D341Med (cell line): ENCODE results near the gene CRYL1.

Experiments
- DNase-seq: peaks from one replicate; pipeline ENCODE4 v3.0.0; 2012; ENCODE audit warnings: low spot score

CRYL1 gene

DNA sequence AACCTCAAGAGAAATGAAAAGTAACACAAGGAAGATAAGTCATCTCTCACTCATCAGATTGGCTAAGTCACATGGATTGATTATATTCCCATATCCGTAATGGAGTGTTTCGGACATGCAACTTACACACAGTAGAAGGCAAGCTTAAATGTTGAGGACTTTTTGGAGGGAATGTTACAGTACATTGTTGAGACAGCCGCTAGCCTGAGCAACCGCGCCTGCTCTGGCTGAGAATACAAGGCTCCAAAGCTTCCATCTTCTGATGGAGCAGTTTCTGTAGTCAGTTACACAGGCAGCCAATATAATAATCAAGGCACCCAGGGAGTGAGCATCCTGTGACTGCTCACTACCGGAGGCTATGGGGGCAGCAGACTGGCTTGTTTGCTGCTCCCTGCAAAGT lies 1.0 kb upstream of the CRYL1 start:
- no peak for DNase-seq

DNA sequence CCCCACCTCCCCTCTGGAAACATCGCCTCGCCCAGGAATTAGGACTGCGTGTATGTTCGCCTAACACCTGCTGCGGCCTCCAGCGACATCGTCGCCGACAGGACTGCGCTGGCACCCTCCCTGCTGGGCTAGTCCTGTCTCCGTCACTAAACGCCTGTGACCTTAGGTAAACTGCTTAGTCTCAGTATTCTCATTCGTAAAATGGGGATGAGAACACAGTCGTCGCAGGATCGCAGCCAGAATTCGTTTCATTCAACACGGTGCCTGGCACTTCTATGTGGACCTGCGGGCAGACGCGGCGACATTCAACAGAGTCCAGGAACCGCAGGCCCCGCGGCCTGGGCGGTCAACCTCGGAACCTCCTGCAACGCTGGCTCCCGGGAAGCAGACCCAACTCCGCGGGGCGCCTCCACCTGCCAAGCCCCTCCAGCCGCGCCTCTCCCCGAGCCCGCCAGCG lies 485 bp downstream of the CRYL1 start:
- peak; percentile 45 for DNase-seq

DNA sequence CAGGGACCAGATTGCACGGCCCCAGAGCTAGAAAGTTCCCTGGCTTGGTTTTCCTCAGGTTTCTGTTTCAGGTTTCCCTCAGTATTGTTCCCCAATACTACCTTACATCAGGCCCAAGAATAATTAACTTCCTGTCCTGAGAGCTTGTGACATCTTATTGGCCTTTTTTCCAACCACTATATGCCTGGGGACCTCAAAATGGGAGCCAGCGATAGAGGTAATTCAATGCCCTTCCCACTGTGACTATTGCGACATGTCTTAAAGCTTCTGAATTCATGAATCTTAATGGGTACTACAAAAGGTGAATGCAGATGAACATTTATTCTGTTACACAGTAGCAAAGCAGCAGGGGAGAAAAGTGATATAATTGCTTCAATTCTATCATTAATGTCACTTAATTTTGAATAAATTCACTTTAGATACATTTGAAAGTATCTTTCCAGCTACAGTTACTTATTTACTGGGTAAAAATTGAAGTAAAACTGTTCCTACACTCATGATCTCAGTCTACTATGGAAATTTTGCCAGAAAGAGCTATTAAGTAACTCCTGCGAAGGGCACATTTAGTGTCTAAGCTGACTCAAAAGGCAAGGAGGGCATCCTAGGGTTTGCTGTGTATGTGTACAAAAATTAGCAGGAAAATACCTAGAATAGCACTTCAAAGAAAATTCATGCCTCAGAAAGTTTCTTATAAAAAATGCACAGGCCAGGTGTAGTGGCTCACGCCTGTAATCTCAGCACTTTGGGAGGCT lies 4.1 kb downstream of the CRYL1 start:
- DNase-seq, result no peak

DNA sequence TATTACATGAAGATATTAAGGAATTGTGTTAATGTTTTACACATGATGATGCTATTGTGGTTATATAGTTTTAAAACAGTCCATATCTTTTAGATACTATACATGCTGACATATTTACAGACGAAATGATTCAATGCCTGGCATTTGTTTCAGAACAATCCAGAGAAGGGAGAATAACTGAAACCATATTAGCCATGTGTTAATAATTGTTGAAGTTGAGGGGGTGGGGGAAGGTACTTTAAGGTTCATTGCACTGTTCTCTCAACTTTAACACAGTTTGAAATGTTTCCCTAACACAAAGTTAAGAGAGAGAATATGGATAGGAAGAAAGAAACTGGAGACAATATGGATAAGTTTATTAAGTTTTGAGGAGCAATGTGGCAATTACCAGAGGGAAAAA lies 5.8 kb downstream of the CRYL1 start:
- no peak for DNase-seq

DNA sequence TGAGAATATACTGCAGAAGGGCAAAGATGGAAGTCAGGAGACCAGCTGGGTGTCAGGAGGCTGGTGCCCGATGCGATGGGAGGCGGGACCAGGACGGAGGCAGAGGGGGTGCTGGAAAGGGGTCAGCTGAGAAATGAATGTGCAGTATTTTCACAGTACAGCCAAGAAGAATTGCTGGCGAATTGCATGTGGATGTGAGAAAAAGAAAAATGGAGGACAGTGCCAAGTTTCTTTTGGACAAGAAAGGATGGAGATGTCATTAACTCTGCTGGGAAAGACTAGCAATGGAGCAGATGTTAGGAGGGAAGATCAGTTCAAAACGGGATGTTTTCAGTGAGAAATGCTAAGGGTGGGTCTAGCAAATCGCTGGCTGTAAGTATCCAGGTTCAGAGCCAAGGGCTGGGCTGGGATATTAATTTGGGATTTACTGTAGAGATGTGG lies 7.0 kb downstream of the CRYL1 start:
- no peak for DNase-seq

DNA sequence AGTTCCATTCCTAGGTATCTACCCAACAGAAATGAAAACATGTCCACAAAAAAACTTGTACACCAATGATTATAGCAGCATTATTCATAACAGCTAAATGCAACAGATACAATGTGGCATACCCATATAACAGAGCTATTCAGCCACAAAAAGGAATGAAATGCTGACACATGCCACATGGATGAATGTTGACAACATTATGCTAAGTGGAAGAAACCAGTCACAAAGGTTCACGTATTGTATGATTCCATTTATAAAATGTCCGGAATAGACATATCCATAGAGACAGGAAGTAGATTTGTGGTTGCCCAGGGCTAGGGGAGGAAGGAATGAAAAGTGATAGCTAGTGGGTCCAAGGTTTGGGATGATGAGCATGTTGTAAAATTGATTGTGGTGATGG lies 10.8 kb downstream of the CRYL1 start:
- DNase-seq, result no peak

DNA sequence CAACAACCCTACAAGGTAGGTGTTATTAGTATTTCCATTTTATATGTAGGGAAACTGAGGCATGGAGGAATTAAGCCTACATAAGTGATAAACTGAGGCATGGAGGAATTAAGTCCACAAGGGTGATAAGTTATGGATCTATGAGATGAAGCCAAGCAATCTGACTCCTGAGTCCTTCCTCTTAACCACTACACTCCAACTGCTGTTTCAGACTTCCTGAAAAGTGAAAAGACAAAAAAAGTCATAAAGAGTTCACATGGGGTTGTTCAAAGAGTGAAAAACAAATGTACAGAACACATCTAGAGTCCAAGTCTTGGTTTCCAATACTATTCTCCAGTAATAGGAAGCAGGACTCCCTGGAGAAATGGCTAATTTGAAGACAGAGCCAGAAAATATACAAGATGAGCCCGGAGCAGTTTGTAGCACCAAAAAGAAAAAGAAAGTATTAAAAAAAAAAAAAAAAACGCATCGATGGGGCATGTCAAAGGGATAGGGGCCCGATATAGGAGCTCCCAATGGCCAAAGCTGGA lies 12.1 kb downstream of the CRYL1 start:
- no peak for DNase-seq

DNA sequence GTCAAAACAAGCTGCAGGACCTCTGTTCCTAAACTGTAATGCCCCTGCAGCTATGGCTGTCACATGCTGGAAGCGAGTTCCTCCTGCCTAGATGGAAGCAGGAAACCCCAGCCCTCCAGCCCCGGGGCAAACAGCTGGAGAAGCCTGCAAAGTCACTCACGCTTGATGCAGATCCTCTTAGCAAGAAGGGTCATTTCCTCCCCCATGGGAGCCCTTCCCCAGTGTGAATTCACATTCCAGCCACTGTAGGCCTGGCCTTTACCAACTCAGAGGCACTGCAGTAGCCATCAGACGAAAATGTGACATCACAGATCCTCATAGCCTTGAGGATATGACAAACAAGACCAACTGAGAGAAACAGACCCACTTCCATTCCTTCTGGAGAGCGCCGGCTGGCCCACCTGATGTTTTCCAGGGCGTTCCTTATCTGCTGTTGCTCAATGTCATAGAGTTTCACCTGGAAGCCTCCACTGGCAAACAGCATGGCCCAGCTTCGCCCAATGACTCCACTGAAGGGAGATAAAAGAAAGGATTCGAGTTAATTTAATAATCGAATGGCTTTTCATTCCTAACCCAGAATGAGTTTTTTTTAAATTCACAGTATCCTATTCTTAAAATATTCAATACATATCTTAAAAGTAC lies 13.5 kb downstream of the CRYL1 start:
- DNase-seq, result no peak

DNA sequence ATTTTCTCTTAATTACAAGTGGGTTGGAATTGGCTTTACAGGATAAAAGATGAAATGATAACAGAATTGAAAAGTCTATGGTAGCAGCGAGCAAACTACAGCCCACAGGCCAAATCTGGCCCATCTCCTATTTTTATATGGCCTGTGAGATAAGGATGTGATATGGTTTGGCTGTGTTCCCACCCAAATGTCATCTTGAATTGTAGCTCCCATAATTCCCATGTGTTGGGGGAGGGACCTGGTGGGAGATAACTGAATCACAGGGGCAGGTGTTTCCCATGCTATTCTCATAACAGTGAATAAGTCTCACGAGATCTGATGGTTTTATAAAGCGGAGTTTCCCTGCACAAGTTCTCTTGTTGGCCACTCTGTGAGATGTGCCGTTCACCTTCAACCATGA lies 19.0 kb downstream of the CRYL1 start:
- DNase-seq, result no peak

DNA sequence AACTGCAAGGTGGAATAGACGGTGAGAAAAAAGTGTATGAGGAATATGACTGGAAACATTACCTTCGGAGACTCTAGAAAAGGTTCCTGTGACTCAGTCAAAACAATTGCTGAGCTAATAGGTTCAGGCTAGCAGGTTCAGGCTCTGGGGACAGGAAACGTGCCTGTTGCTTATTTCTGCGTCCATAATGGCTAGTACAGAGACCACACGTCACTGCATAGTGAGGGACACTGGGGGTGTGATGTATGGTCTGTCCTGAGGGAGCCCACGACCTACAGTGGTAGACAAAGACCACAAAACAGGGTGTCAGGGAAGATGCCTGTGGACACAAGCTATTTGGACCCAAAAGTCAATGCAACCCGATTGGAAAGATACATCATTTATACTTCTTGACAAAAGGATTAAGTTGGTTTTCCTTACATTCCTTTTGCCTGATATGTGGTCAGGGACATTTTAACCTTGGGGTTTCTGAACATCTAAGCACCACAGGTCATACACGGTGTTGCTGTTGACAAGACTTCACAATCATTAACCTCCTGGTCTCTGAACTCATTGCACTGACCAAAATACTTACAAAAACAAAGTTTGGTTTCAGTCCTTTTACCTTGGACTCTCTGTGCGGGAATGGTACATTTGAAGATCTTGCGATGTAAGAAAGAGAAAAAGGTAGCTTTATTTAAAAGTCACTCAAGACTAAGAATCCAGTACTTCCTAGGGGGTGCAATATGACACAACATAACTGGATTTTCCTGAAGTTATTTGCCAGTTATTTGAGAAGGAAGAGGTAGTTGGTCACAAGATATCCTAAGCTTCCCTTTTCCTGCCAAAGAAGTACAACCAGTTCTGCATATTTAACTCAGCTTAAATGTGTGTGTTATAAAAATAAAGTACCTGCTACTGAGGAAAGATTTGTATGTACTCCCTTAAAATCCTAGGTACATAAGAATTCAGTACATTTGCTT lies 20.0 kb downstream of the CRYL1 start:
- DNase-seq, result no peak

DNA sequence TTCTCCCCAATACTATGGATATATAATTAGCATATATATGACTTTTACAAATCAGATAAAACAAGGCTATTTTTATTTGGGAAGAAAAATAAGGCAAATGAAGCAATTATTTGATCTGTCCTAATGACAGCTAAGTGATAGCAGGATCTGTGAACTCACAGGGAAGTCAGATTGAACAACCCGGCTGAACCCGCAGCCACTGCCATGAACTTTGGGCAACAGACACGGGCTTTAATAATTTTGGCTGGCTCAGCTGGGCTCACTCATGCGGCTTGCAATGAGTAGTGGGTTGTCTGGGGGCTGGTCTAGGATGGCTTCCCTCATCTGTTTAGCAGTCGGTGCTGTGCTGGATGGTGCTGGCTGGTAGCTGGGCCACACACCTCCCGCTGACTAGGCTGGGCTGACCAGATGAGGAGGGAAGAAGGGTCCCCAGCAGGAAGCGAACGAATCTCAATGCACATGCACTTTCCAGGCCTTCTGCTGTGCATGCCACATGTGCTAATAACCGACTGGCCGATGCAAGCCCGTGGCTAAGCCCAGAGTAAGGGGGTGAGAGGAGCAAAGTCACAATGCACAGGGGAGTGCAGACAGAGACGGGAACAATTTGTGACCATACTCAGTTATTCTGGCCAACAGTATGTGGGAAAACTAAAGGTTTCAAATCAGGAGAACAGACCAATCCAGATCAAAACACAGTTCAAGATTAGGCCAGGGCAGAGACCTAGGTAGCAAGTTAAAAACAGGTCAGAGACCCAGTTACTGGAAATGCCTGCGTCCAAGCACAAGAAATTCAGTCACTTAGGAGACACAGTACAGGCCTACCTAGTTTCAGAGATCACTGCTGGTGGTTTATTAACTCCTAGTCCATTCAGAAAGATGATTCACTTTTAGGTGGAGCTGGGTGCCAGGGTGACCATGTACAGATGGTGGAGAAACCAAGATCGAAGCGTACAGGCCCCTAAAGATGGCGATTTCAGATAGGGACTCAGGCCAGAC lies 22.3 kb downstream of the CRYL1 start:
- DNase-seq, result no peak

DNA sequence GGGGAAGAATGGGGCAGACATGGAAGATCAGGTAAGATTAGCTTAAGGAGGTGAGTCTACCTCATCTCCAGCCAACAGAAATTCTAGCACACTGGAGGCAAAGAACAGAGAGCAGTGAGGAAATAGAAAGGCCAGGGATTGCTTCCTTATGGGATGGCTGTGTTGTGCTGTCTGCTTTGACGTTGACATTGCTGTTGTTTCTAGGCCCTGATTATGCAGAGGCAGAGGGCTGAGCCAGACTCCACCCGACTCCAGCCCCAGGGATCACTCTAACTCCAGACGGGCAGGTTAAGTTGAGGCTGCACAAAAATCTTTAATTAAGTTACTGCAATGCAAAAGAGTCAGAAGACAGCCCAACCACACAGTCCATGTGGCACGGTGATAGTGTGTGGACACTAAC lies 24.1 kb downstream of the CRYL1 start:
- no peak for DNase-seq

DNA sequence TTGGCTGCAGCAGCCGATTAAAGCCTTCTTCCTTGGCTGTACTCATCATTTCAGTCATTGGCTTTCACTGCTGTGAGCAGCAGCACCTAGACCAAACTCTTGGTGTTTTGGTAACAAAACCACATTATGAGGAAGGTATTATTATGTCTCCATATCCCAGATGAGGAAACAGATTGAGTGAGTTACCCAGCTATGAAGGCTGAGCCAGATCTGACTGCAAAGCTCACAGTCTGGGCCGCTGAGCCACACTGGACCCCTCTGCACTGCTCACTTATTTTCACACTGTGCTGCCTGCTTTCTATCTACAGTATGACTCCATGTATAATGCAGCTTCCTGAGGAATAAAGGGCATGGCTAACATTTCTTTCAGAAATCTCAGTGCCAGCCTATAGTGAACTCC lies 24.5 kb downstream of the CRYL1 start:
- DNase-seq, result no peak

DNA sequence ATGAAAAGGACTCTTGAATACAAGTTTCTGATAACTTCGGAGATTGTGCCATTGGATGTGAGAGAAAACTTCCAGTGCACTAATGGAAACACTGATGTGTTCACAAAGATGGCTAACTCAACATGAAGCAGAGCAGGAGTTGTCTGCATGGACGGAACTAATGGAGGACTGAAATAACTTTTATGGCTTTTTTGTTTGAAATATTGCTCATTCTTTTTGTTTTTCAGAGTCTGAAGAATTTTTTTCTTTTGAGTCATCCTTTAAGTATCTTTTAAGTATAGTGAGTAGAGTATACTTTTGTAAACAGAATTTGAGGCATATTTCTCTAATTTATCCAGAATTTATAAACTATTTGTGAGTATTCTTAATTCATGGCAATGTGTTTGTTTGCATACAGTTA lies 25.7 kb downstream of the CRYL1 start:
- no peak for DNase-seq

DNA sequence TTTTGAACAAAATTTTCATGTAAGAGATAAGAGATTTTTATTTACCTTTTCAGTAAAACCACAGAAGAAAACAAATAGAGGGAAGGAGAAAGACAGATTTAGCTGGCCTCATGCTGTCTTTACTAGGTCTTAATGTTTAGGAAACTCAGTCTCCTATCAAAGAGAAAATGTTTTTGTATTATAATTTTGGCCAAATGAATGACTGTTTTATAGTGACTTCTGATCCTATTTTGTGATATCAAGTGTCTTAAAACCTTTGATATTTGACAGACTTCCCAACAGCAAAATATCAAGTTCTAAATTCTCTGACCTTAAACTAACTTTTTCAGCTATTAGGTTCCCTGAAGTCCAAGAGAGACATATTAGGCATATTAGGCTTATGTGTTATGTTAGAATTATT lies 27.0 kb downstream of the CRYL1 start:
- no peak for DNase-seq

DNA sequence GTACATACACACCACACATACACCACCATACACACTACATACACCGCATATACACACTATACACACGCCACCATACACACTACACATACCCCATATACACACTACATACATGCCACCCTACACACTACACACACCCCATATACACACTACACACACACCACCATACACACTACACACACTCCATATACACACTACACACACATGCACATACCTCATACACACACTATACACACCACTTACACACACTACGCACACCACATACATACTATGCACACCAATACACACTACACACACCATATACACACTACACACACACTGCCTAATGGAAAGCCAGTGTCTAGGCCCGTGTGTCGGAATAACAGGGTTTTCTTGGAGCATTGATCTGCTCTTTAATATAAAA lies 27.5 kb downstream of the CRYL1 start:
- DNase-seq, result no peak

DNA sequence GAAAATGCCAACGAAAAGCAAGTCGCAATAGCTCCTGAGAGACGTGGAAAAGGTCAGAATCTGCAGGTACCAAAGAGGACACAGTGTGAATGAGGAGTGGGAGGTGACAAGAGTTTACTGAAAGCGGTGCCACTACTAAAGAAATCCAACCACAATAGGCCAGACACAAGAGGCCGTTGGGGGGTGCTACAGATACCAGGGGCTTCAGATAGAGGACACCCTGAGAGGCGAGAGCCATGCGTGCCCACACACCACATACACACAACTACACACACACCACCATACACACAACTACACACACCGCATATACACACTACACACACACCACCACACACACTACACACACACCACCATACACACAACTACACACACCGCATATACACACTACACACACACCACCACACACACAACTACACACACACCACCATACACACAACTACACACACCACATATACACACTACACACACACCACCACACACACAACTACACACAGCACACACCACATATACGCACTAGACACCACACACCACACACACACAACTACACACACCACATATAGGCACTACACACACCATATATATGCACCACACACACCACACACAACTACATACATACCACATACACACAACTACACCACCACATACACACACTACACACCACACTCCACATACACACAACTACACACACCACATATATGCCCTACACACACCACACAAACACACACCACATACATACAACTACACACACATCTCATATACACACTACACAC lies 28.5 kb downstream of the CRYL1 start:
- DNase-seq, result no peak

DNA sequence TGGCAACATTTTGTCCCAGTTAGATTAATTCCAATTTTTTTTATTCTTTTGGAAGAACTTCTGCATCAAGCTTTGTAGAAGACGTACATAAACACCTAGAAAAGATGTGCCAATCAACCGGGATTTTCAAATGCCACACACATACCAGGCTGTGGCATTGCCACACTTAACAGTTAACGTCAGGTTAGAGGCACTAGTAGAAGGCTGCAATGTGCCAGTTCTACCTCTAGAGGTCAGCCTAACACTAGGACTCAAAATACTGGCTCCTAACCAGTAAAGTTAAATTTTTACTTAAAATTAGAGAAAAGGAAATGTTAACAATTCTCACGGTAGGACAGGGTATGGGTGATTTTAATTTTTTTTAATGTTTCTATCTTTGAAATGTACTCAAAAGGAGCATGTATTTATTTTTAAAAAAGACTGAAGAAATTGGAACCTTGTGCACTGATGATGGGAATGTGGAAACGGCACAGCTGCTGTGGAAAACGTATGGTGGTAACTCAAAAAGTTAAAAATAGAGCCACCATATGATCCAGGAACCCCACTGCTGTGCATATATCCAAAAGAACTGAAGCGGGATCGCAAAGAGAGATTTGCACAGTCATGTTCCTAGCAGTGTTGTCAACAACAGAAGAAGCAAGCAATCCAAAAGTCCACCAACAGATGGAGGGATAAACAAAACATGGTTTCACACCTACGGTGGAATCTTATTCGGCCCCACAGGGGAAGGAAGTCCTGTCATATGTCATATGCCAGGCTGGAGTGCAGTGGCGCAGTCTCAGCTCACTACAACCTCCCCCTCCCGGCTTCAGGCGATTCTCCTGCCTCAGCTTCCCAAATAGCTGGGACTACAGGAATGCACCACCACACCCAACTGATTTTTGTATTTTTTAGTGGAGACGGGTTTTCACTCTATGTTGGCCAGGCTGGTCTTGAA lies 30.3 kb downstream of the CRYL1 start:
- DNase-seq, result peak; percentile 61

DNA sequence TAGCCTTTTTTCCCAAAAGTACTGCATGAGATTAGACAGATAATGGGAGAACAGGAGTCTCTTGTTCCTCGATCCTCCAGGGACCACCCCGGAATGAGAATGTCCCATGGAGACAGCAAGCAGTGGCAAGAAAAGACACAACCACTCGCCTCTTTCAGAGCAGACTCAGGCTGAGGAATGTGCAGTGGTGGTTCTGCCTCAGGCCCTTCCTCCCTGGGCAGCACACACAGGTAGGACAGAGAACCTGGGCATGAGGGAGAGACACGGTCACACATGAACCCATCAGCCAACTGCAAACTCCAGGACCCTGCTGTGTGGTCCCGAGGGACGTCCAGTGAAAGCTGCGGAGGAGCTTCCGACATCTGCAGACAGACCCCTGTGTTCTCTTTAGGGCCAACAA lies 31.0 kb downstream of the CRYL1 start:
- DNase-seq, result no peak
